H1 (cell line): ENCODE data around the gene NR2F2. TPM values are rescaled to one million over a fixed set of nuclear protein-coding genes. Genes with fewer than 3 reads are reported as not detected.

Experiments used
- CTCF ChIA-PET: fragments of 300-600 bp; sonication (Branson Sonifier 250); formaldehyde crosslinking; loops from one replicate; lab custom pipeline; 2021; ENCODE audit not compliant: partially characterized antibody; lab: Charles Lee
- POLR2A ChIA-PET: fragments of 300-600 bp; sonication (Branson Sonifier 250); formaldehyde crosslinking; loops from one replicate; lab custom pipeline; 2021; ENCODE audit warnings: inconsistent platforms; ENCODE audit not compliant: partially characterized antibody; lab: Charles Lee
- DNase-seq, 2 experiments: peaks; one replicate each; pipeline versions ENCODE4 v3.0.0 to v3.0.0-alpha.2; 2010 to 2022; ENCODE audit warnings: low spot score in 2 of 2, low read depth in 1 of 2, mixed read lengths in 1 of 2
- FAIRE-seq: peaks from 2 replicates; lab custom pipeline; 2011; peaks lifted over from hg19 to GRCh38; lab: Jason Lieb, UNC
- H2AFZ ChIP-seq: 2 replicates; pipeline ENCODE4 v1.8.1; 2012; ENCODE audit warnings: low read length, inconsistent platforms
- H2AK5ac ChIP-seq: 2 replicates; pipeline ENCODE4 v1.6.1; 2013; ENCODE audit warnings: low read depth, low read length
- H2BK120ac ChIP-seq: replicated peaks from 2 replicates; pipeline ENCODE3; 2013; ENCODE audit warnings: low read depth, low read length, inconsistent platforms
- H2BK12ac ChIP-seq: 2 replicates; pipeline ENCODE4 v1.6.1; 2013; ENCODE audit warnings: low read depth, low read length
- H2BK15ac ChIP-seq: 2 replicates; pipeline ENCODE4 v1.6.1; 2013; ENCODE audit warnings: low read length
- H2BK20ac ChIP-seq: 2 replicates; pipeline ENCODE4 v1.6.1; 2013; ENCODE audit warnings: low read length
- H2BK5ac ChIP-seq: 2 replicates; pipeline ENCODE4 v1.6.1; 2013; ENCODE audit warnings: low read depth, low read length
- H3K14ac ChIP-seq: 2 replicates; pipeline ENCODE4 v1.6.1; 2013; ENCODE audit warnings: inconsistent platforms; ENCODE audit not compliant: insufficient read length
- H3K18ac ChIP-seq: 2 replicates; pipeline ENCODE4 v1.6.1; 2013; ENCODE audit warnings: low read length; ENCODE audit errors: extremely low read depth
- H3K23ac ChIP-seq: 2 replicates; pipeline ENCODE4 v1.6.1; 2013; ENCODE audit warnings: inconsistent platforms; ENCODE audit not compliant: insufficient read length
- H3K23me2 ChIP-seq: 2 replicates; pipeline ENCODE4 v1.6.1; 2013; ENCODE audit warnings: low read depth, low read length
- H3K27ac ChIP-seq: 2 replicates; pipeline ENCODE4 v1.6.1; 2011; ENCODE audit warnings: low read depth, low read length, inconsistent platforms
- H3K27me3 ChIP-seq, 4 experiments: replicated peaks in 1 of 4; 1 replicate in 1 of 4; 2 replicates in 3 of 4; pipeline versions ENCODE4 v1.6.1 to v1.8.1; 2011 to 2013; ENCODE audit warnings: low read length in 3 of 4, mild to moderate bottlenecking in 3 of 4, inconsistent platforms in 2 of 4, mixed read lengths in 2 of 4, moderate library complexity in 1 of 4; ENCODE audit not compliant: control insufficient read depth in 3 of 4, insufficient read depth in 3 of 4; ENCODE audit errors: extremely low read depth in 1 of 4
- H3K36me3 ChIP-seq, 4 experiments: 2 replicates each; pipeline versions ENCODE4 v1.6.1 to v1.8.1; 2011 to 2013; ENCODE audit warnings: mild to moderate bottlenecking in 4 of 4, low read length in 3 of 4, moderate library complexity in 2 of 4, control low read depth in 1 of 4, inconsistent platforms in 1 of 4; ENCODE audit not compliant: insufficient read depth in 4 of 4, control insufficient read depth in 2 of 4
- H3K4ac ChIP-seq: replicated peaks from 2 replicates; pipeline ENCODE3; 2013; ENCODE audit warnings: low read length, low read depth, mixed read lengths, inconsistent platforms; ENCODE audit not compliant: insufficient read length
- H3K4me1 ChIP-seq, 4 experiments: replicated peaks in 1 of 4; 1 replicate in 1 of 4; 2 replicates in 3 of 4; pipeline versions ENCODE4 v1.6.1 to v1.8.1; 2011 to 2013; ENCODE audit warnings: low read length in 3 of 4, inconsistent platforms in 2 of 4, mixed read lengths in 1 of 4; ENCODE audit not compliant: insufficient read depth in 4 of 4, control insufficient read depth in 3 of 4
- H3K4me2 ChIP-seq, 2 experiments: 2 replicates each; pipeline versions ENCODE4 v1.6.1 to v1.8.1; 2011 to 2013; ENCODE audit warnings: low read depth in 2 of 2, low read length in 2 of 2, control low read depth in 1 of 2, inconsistent platforms in 1 of 2, mild to moderate bottlenecking in 1 of 2; ENCODE audit not compliant: insufficient read depth in 1 of 2
- H3K4me3 ChIP-seq, 4 experiments: fragments of 200-600, 300-600 bp in 1 of 4; sonication (generic), shearing (Covaris generic), sonication (Bioruptor Twin) in 1 of 4; 2 replicates each; pipeline versions ENCODE4 v1.5.1 to v1.8.1; 2011 to 2016; ENCODE audit warnings: low read length in 4 of 4, low read depth in 3 of 4, control low read depth in 2 of 4, inconsistent platforms in 2 of 4, mild to moderate bottlenecking in 2 of 4, mixed read lengths in 1 of 4, moderate library complexity in 1 of 4; ENCODE audit not compliant: insufficient read depth in 2 of 4; ENCODE audit errors: extremely low read depth in 1 of 4
- H3K56ac ChIP-seq: replicated peaks from 2 replicates; pipeline ENCODE3; 2013; ENCODE audit warnings: low read depth, mild to moderate bottlenecking, mixed read lengths, low read length, inconsistent platforms; ENCODE audit not compliant: insufficient read length
- H3K79me1 ChIP-seq: 2 replicates; pipeline ENCODE4 v1.6.1; 2013; ENCODE audit warnings: low read depth, low read length, control low read depth
- H3K79me2 ChIP-seq, 2 experiments: 2 replicates each; pipeline versions ENCODE4 v1.6.1 to v1.8.1; 2012 to 2013; ENCODE audit warnings: low read length in 2 of 2, mild to moderate bottlenecking in 2 of 2, inconsistent platforms in 1 of 2; ENCODE audit not compliant: insufficient read depth in 2 of 2, control insufficient read depth in 1 of 2
- H3K9ac ChIP-seq, 4 experiments: replicated peaks in 1 of 4; 1 replicate in 1 of 4; 2 replicates in 3 of 4; pipeline versions ENCODE4 v1.6.1 to v1.8.1; 2011 to 2013; ENCODE audit warnings: low read depth in 3 of 4, low read length in 3 of 4, control low read depth in 2 of 4, mild to moderate bottlenecking in 2 of 4, moderate library complexity in 2 of 4, inconsistent platforms in 1 of 4; ENCODE audit errors: extremely low read depth in 1 of 4
- H3K9me3 ChIP-seq, 2 experiments: 2 replicates each; pipeline versions ENCODE4 v1.6.1 to v1.8.1; 2012 to 2013; ENCODE audit warnings: mild to moderate bottlenecking in 2 of 2, moderate library complexity in 2 of 2, control low read depth in 1 of 2, inconsistent platforms in 1 of 2, low read depth in 1 of 2, low read length in 1 of 2, mixed read lengths in 1 of 2; ENCODE audit not compliant: insufficient read depth in 2 of 2
- H4K20me1 ChIP-seq, 2 experiments: replicated peaks in 1 of 2; 2 replicates each; pipeline versions ENCODE3 to v1.8.1; 2011 to 2013; ENCODE audit warnings: inconsistent platforms in 2 of 2, low read length in 2 of 2, mild to moderate bottlenecking in 1 of 2; ENCODE audit not compliant: insufficient read depth in 2 of 2, control insufficient read depth in 1 of 2
- H4K5ac ChIP-seq: 2 replicates; pipeline ENCODE4 v1.6.1; 2013; ENCODE audit warnings: low read length, low read depth, mixed read lengths, inconsistent platforms; ENCODE audit not compliant: insufficient read length
- H4K8ac ChIP-seq: 2 replicates; pipeline ENCODE4 v1.8.0; 2013; ENCODE audit warnings: mild to moderate bottlenecking, moderate library complexity, low read length, inconsistent platforms; ENCODE audit not compliant: insufficient read depth; ENCODE audit errors: extremely low read depth
- H4K91ac ChIP-seq: replicated peaks from 2 replicates; pipeline ENCODE3; 2013; ENCODE audit warnings: low read length, mixed read lengths, inconsistent platforms; ENCODE audit not compliant: insufficient read length
- ASH2L ChIP-seq: fragments of 200-600, 300-600 bp; sonication (generic); IDR thresholded peaks from one replicate; pipeline ENCODE4 v1.7.1; 2017; ENCODE audit warnings: low read length
- KDM4A ChIP-seq: IDR thresholded peaks from one replicate; pipeline ENCODE4 v1.7.1; 2012; ENCODE audit warnings: low read depth, mild to moderate bottlenecking, moderate library complexity, low read length, inconsistent platforms; ENCODE audit not compliant: severe bottlenecking
- PHF8 ChIP-seq: fragments of 200-600 bp; sonication (generic); conservative IDR thresholded peaks from 2 replicates; pipeline ENCODE4 v1.7.1; 2012; ENCODE audit warnings: low read depth, mild to moderate bottlenecking, inconsistent platforms, low read length, moderate library complexity
- RNF2 ChIP-seq: fragments of 200-900, 300-1000 bp; sonication (generic); IDR thresholded peaks from 2 replicates; pipeline ENCODE4 v1.7.1; 2016; ENCODE audit warnings: borderline replicate concordance, low read depth, mild to moderate bottlenecking, antibody characterized with exemption, low read length; ENCODE audit not compliant: poor library complexity, severe bottlenecking; ENCODE audit errors: missing control alignments
- SRF ChIP-seq: IDR thresholded peaks from 2 replicates; pipeline ENCODE4 v1.6.1; 2011; ENCODE audit warnings: mild to moderate bottlenecking, low read depth, low read length, moderate library complexity
- SUZ12 ChIP-seq: fragments of 200-600 bp; sonication (generic); IDR thresholded peaks from 2 replicates; pipeline ENCODE4 v1.6.1; 2012; ENCODE audit warnings: mild to moderate bottlenecking, inconsistent platforms, low read length, moderate library complexity, mixed read lengths
- WGBS, 2 experiments: shearing (Covaris generic) in 1 of 2; methylation state at CpG; one replicate each; pipeline versions ENCODE4 v1.1.6 to v1.1.7; 2013 to 2015; ENCODE audit warnings: low lambda C conversion rate in 2 of 2, mixed read lengths in 2 of 2, inconsistent platforms in 1 of 2, low coverage in 1 of 2, missing lambda C conversion rate in 1 of 2; ENCODE audit not compliant: insufficient replicate concordance in 2 of 2, insufficient coverage in 1 of 2, insufficient read length in 1 of 2; ENCODE audit errors: extremely low coverage in 1 of 2, missing lambda C conversion rate in 1 of 2; 5-methylcytosine and 5-hydroxymethylcytosine counted together
- polyA plus RNA-seq, 7 experiments: library from polyadenylated mRNA; depleted of rRNA in 3 of 7; stranded (reverse) in 5 of 7; unstranded in 2 of 7; fragments of >200 nt in 5 of 7; fragments of 200-250 nt in 2 of 7; gene quantifications; 1 replicate in 5 of 7; 2 replicates in 1 of 7; 4 replicates in 1 of 7; pipeline versions ENCODE4 v1.2.1 to v1.2.3, GENCODE V29; 2011 to 2013; ENCODE audit warnings: missing spikeins in 2 of 7, mixed read lengths in 2 of 7
- total RNA-seq: library from RNA; stranded (reverse); fragmentation: NEBNext Ultra II Directional; extraction: Animal tissue kit (Norgen Biotek cat#: 25700); gene quantifications from 2 replicates; pipeline ENCODE4 v1.2.1, GENCODE V29; 2021
- TF ChIP-seq, protein P1 (sequence below), 3 experiments: IDR thresholded peaks; 1 replicate in 2 of 3; 2 replicates in 1 of 3; pipeline versions ENCODE4 v1.5.1 to v1.6.1; 2011; ENCODE audit warnings: low read length in 3 of 3, mild to moderate bottlenecking in 3 of 3, inconsistent platforms in 2 of 3, low read depth in 1 of 3, moderate library complexity in 1 of 3; ENCODE audit not compliant: insufficient read depth in 1 of 3; ENCODE audit errors: control extremely low read depth in 1 of 3

NR2F2 gene
- total and polyA plus RNA-seq, 2 of the 8 experiments (the other 6 are each of a cell fraction or from before 2014, with no cell fraction given), result 0.03 TPM; not detected in 1

DNA sequence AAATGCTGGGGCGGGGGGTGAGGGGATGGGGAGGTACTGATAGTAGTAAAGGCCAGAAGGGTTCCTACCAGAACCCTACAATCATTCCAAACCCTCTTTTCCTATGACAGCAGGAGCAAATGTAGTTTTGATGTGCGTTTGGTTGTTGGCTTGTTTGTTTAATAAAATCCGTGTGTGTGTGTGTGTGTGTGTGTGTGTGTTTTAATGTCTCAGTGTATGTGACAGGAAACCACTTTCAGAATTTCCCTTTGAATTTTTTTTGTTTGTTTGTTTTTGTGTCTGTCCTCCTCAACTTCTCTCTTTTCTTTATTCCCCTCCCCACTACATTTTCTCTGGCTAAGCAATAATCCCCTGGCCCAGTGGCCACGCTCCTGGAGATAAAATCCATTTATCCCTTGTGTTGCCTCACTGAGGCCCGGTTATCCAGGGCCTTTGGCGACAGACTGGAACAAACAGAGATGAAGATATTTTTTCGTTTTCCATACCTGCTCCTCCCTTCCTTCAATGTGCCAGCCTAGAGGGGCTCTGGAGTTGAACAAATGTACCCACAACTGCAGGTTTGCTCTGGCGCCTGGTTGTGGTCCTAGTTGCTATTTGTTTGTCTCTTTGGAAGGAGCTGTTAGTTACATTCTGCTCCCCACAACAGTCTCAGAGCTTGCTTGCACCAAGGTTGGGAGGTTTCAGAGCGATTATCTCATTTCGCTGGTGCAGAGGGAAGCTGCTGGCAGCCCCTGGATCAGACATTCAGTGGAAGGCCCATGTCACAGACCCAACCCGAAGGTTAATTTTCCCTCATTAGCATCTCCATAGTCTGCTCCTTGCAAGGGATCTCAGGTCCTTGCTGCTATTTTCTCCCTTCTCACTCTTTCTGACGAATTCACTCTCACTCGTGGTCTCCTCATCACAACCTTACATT, 17.9 kb downstream of the NR2F2 start:
- H3K79me2 ChIP-seq, result no peaks in the 10 kb centered on the region
- FAIRE-seq, result peak; percentile 50
- TF ChIP-seq, protein P1, sequence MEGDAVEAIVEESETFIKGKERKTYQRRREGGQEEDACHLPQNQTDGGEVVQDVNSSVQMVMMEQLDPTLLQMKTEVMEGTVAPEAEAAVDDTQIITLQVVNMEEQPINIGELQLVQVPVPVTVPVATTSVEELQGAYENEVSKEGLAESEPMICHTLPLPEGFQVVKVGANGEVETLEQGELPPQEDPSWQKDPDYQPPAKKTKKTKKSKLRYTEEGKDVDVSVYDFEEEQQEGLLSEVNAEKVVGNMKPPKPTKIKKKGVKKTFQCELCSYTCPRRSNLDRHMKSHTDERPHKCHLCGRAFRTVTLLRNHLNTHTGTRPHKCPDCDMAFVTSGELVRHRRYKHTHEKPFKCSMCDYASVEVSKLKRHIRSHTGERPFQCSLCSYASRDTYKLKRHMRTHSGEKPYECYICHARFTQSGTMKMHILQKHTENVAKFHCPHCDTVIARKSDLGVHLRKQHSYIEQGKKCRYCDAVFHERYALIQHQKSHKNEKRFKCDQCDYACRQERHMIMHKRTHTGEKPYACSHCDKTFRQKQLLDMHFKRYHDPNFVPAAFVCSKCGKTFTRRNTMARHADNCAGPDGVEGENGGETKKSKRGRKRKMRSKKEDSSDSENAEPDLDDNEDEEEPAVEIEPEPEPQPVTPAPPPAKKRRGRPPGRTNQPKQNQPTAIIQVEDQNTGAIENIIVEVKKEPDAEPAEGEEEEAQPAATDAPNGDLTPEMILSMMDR (IDR thresholded peaks at IDR 0.05; ENCODE audit: control extremely low read depth in 1 of 3, insufficient read depth in 1 of 3, low read depth in 1 of 3, low read length in 3 of 3), result no peak
- no peak for TF ChIP-seq ASH2L
- no peak for TF ChIP-seq PHF8
- TF ChIP-seq RNF2, result peak; percentile 97
- peak; percentile 14 for TF ChIP-seq SUZ12
- TF ChIP-seq SRF, result no peak
- TF ChIP-seq KDM4A, result no peak

More for the DNA sequence above, 17.9 kb downstream of the NR2F2 start:
- H2BK5ac ChIP-seq, result no peak overlapping the region
- H3K23ac ChIP-seq, result no peak overlapping the region
- no peak overlapping the region for H3K9ac ChIP-seq
- peaks cover 5 to 26% of the 10 kb centered on the region in 2 experiments for H4K20me1 ChIP-seq
- H3K56ac ChIP-seq, result no peak overlapping the region
- no peak overlapping the region for H3K18ac ChIP-seq
- H3K23me2 ChIP-seq, result peaks cover 6% of the 10 kb centered on the region; the same call in 1 of the 2 replicates
- no peak overlapping the region; a peak in 1 of 8 replicates for H3K4me3 ChIP-seq
- H2BK120ac ChIP-seq, result no peak overlapping the region
- DNase-seq, result peak in 1 of 2 experiments; percentile 50
- peaks cover 23 to 35% (median 24%) of the 10 kb centered on the region in 4 experiments; a peak in 6 of 7 replicates for H3K4me1 ChIP-seq
- no peaks in the 10 kb centered on the region for H3K79me1 ChIP-seq
- no peak overlapping the region for H4K5ac ChIP-seq
- H3K36me3 ChIP-seq, result no peaks in the 10 kb centered on the region; a peak in 1 of 8 replicates
- ChIA-PET CTCF (interaction anchor here (0.9 to 3.0 kb wide), 5 partner anchors 13 to 1765 kb away, joined by 3 to 12 read pairs (median 3); no protein-coding TSS in a partner anchor), POLR2A (interaction anchor here (1.0 to 1.7 kb wide), 2 partner anchors 8 to 11 kb away, joined by 4 to 6 read pairs; no protein-coding TSS in a partner anchor)
- no peak overlapping the region for H4K8ac ChIP-seq
- no peak overlapping the region for H2AFZ ChIP-seq
- H2BK15ac ChIP-seq, result no peak overlapping the region
- no peak overlapping the region for H4K91ac ChIP-seq
- peak overlapping the region in 1 of 2 experiments; percentile 67; a peak in 1 of 4 replicates for H3K4me2 ChIP-seq
- H2AK5ac ChIP-seq, result no peak overlapping the region
- H3K27ac ChIP-seq, result no peak overlapping the region
- peak overlapping the region; percentile 14; the same call in 1 of the 2 replicates for H2BK12ac ChIP-seq
- no peak overlapping the region for H2BK20ac ChIP-seq
- H3K27me3 ChIP-seq, result peaks cover 95 to 100% (median 99%) of the 10 kb centered on the region in 4 experiments
- H3K14ac ChIP-seq, result no peak overlapping the region
- H3K4ac ChIP-seq, result no peak overlapping the region
- H3K9me3 ChIP-seq, result no peaks in the 10 kb centered on the region
- WGBS, 2 experiments, result 6% methylated on average over 13 of the region's 13 CpGs; no CpG with 5 or more reads in 1 of the 2 experiments
